Measurements from ENCODE around the gene PDZRN4.
"Not testable (repeated sequence)": the region's sequence is repeated elsewhere in the genome, so short reads cannot be mapped to it uniquely, and the experiment has no call there.

Gene PDZRN4

DNA sequence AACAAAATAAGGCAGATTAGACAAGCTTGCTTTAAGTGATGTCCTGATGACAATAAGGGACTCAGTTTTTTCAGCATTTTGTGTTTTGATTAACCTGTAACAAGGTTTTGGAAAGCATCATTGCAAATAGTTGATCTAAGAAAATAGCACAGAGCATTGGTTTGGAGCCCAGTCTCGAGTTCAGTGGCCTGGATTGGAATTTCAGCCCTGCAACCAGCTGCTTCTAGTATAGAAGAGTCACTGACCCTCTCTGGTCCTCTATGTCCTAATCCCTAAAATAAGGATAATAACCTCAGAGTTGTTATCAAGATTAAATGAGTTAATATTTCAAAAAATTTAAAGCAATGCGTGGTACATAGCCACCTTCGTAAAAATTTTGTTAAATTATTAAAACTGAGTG is 25.5 kb downstream of the PDZRN4 start:
- DNase-seq (ENCODE audit: low spot score) = no peak

DNA sequence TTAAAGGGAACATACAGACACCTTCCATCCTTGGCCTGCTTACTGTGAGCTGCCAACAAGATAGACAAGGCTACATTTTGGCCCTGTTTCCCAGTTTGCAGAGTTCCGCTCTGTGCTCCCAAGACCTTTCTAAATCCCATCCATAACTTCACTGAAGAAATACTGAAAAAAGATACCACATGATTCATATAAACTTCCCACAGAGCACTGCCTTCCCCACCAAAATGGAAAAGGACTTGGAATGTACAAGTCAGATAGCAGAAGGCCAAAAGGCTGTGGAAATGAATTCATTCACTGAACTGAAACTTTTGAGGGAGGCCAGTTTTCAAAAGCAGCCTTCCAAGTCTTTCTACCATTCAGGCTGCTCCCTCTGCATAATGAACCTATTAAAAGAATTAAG is 29.6 kb downstream of the PDZRN4 start:
- no peak for DNase-seq (ENCODE audit: low spot score)

DNA sequence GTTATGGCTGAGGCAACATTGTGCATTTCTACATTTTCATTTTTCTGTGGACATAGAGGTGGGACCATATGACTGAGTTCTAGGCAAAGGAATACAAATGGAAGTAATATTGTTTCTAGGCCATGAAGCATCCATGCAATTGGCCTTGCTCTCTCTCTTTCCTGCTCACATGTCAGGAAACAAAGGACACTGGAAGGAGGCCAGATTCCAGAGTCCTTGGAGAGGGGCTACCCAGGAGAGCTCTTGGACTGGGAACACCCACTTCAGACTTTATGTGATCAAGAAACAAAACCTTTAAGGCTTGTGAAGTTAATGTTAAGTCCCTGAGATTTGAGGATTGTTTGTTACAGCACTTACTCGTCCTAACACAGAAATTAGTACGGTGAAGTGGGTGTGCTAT is 32.8 kb downstream of the PDZRN4 start:
- no peak for DNase-seq (ENCODE audit: low spot score)

DNA sequence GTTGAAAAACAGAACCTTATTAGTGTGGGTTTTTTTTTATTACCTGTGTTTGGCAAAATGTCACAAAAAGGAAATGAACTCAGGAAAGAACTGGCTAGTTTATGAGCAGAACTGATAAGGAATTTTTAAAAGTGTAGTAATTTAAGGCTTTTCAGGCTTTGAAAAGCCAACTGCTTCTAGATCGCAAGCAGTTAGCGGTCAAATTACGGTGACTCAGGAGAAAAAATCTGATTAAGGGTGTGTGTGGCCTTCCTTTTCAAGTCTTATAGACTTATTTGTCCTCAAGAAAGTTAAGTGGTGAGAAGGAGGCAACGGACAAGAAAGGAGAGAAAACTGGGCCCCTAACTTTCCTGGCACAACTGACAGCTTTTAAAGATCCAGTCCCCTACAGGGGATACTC is 33.4 kb downstream of the PDZRN4 start:
- DNase-seq (ENCODE audit: low spot score) = no peak

DNA sequence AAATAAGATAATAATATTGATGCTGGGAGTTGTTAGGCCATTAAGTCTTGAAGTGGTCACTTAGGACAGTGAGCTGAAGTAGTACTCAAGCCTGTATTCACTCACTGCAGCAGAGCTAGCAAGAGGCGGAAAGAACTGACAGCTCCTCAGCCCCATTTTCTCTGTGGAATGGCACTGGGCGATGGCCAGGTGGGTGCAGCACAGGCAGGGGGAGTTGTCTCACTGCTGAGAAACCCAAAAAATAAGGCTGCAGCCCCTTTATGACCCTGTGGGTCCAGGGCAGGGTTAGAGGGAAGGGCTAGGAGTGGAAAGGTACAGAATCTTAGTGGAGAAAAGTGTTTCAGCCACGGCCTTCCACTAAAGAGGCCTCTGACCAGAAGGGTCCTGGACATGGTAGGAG is 35.5 kb downstream of the PDZRN4 start:
- DNase-seq (ENCODE audit: low spot score) = no peak

DNA sequence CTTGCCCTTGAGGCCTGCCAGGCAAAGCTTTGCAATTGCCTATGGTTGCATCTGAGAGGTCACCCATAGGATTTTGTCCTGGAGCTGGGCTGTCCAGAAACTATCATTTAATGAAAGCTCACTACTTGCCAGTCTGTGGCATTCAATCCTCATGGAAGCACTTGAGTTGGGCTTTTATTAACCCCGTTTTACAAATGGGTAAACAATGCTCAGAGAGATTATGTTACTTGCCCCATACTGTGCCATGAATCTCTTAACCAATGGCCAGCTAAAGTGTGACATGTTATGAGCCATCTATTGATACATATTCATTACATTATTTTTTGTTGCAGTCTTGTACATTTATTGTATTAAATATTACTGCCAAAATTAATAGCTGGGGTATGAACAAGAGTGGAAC is 35.9 kb downstream of the PDZRN4 start:
- no peak for DNase-seq (ENCODE audit: low spot score)

DNA sequence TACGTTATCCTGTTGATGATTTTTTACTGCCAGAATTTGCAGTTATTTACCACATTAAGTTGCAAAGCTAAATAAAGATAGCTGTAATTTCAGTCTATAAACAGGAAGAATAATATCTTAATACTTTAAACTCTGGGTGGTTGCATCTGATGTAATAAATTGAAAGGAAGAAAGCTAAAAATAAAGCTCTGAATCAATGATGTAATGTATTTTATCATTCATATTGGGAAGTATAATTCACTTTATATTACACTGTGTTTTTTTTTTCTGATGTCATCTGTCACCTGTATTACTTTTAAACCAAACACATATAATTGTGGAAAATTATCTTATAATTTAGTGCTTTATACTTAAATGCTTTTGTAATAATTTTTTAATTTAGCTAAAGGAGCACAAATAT is 37.1 kb downstream of the PDZRN4 start:
- no peak for DNase-seq (ENCODE audit: low spot score)

DNA sequence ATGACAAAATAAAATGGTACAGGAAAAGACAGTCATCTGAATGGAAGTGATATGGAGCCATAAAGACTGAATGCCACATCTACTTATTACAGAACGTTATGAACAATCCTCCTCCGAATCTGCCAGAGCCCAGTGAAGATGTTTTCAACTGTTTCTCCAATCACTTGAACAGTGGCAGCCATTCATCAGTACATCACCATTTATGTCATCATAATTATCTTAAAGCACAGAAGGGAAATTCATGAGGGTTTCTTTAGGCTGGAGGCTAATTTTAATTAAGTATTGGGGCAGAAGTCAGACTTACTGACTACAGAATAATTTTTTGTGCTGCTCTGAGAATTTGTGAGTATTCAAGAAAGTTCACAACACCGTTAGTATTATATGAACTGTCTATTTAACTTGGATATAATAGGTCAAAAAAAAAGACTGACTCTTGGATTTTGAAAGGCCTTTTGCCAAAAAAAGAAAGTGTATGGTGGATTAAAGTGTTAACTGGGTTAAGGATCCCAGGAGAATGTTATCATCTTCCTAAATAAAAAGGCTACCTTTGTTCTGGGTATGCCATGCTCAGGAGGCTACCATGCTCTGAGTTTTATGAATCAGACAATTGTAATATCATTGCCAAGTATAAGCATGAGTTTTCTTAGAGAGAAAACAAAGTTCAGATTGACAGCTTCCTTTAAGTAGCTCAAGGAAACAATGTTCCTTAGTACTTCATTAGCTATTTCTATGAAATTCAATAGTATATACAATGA is 40.1 kb downstream of the PDZRN4 start:
- no peak for DNase-seq (ENCODE audit: low spot score)

DNA sequence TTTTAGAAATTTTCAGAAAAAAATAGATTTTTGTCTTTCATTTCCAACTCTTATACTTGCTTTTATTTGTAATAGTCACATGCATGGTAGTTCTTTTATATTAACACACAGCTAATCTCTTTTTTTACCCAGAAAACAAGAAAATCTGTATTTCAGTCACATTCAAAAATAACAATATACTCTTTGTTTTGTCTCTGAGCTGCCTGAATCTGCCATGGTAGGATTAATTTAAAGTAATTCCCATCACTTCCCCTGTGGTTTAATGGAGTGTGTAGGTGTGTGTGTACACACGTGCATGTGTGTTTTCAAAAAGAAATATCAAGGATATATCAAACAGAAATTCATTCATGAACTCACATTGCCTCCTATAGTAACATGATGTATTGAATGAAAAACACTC is 42.6 kb downstream of the PDZRN4 start:
- DNase-seq (ENCODE audit: low spot score) = peak; percentile 48

DNA sequence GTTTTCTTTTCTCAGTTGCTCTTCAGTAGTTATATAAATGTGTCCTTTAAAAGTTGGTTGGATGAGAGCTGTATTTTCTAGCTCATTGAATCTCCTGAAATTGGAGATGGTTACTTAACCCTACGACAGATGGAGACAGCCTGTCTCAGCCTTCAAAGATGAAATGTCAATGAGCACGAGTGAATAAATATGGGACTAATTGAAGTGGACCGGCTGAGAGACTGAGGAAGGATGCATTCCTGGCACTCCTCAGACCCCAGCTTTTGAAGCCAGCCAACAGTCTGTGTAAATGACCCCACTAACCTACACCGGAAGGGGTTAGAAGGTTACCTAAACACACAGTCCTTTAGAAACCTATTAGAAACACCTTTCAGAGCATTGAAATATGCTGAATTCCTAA is 46.6 kb downstream of the PDZRN4 start:
- DNase-seq (ENCODE audit: low spot score) = no peak

DNA sequence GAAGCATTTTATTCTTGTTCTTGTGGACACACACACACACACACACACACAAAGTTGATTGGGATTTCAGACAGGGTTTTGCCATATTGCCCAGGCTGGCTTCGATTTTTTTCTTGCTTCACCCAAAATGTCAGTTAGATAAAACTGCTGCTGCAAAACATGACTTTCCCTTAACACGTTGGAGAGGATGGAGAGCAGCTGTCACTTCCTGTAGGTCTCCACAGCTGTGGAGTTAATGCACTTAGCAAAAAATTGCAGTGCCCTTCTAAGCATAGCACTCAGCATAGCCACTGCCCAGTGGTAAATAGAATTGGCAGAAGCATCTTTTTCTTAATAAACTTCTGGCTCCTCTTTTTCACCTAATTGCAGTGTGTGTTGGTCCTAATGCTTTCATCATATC is 54.5 kb downstream of the PDZRN4 start:
- DNase-seq (ENCODE audit: low spot score) = no peak

DNA sequence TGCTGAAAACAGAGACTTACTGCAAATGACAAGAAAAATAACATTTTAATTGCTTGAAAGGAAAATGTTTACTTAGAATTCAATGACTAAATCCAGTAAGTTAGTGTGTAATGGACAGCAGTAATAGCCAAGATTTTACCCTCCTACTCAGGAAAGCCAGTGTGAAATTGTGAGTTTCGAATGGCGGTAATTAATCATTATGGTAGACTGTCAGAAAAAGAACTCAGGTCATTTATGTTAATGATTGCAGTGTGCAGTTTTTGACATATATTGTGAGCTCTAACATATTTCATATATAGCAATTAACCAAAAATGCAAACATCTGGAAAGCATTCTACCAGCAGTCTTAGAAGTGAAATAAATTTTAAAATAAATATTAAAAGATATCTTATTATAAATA is 60.3 kb downstream of the PDZRN4 start:
- no peak for DNase-seq (ENCODE audit: low spot score)

DNA sequence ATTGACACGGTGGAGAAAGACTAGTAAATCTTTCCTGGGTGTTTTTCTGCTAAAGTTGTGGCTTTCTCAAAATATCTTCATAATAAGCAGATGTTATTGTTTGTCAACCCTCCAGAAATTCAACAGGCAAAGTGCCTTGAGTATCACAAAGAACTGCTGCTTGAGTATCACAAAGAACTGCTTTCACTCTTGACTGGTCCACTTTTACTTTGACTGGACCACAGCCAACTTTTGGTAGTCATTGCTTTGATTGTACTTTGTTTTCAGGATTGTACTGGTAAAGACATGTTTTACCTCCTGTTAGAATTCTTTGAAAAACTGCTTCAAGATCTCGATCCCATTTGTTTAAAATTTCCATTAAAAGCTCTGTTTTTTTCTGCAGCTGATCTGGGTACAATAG is 62.6 kb downstream of the PDZRN4 start:
- DNase-seq (ENCODE audit: low spot score) = no peak

DNA sequence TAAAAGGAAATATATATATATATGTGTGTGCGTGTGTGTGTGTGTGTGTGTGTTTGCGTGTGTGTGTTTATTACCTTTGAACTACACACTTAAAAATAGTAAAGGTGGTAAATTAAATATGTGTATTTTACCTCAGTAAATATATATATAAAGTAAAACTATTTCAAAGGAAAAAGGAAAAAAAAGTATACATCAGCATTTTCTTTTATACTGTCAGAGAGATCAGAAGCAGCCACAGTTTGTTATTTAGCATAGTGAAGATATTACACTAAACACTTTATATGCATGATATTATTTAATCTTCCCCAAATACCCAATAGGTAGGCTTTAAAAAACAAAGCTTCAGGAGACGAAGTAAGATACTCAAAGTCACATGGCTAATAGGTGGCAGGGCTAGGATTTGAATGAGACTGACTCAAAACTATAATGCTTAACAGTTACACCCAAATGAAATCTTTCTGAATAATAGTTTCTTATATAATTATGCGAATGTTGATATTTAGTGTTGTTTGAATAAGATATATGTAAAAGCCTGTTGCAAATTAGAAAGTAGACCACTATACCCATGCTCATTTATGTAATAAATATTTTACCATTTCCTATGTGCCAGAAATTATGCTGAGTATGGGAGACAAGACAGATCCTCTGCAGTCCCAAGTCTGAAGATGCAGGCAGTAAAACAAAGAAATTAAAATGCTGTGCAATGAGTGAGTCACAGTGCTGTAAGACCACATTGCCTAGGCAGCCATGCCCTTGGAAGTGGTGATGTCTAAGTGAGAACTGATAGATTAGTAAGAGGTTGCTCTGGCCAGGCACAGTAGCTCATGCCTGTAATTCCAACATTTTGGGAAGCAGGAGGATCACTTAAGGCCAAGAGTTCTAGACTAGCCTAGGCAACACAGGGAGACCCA is 66.1 kb downstream of the PDZRN4 start:
- DNase-seq (ENCODE audit: low spot score) = no peak

DNA sequence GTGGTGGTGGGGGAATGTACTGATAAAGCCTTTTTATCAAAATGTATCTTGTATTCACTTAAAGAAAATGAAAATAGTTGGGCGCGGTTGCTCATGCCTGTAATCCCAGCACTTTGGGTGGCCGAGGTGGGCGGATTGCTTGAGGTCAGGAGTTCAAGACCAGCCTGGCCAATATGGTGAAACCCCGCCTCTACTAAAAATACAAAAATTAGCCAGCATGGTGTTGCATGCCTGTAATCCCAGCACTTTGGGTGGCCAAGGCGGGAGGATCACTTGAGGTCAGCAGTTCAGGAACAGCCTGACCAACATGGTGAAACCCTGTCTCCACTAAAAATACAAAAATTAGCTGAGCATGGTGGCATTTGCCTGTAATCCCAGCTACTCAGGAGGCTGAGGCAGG is 75.1 kb downstream of the PDZRN4 start:
- not testable (repeated sequence) for DNase-seq (ENCODE audit: low spot score)

DNA sequence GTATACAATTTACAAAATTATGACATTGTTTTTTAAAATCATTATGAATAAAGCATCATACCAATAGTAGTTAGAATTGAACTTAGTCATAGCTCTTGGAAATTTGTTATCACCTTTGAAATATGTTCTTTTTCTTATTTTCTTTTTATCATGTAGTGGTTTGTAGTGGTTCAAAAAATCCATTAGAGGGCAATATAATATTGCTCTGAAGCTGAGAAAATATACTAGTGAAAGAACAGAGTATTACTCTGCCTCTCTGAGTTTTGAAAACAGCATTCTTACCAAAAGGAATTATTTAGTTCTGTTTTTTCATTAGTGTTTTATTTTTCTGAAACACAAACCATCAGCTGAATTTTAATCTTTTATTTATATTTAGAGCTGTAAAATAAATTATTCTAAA is 76.2 kb downstream of the PDZRN4 start:
- peak; percentile 24 for DNase-seq (ENCODE audit: low spot score)

DNA sequence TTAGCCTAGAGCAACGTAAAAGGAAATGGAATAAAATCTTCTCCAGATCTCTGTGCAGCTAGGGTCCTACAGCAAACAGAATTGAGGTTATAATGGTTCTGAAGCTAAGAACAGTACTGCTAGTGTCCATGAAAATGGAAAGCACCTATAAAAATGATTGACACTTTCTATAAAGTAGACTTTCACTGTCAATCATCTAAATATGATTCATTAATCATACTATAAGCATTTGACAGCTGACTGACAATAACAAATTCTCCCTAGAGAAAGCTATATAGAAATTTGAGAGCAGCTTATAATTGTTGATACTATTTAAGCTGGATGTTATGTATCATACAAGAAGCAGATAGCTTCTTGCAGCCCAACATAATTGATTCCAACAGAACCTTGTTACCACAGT is 80.9 kb downstream of the PDZRN4 start:
- no peak for DNase-seq (ENCODE audit: low spot score)

DNA sequence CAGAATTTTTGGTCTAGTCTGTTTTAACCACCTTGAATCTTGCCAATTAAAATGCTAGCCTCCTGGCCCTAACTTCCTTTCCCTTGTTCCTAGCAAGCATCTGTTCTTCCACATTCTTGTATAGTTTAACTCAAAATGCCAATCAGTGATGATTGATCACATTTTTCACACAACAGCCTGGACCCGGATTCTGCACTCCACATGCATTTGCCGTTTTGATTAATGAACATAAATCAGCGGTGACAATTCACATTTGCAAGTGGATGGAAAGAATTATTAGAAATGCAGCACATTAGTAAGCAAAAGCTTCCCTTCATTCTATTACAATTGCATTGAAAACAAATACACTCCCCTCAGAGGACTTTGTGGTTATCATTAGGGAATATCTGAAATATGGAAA is 83.4 kb downstream of the PDZRN4 start:
- no peak for DNase-seq (ENCODE audit: low spot score)

DNA sequence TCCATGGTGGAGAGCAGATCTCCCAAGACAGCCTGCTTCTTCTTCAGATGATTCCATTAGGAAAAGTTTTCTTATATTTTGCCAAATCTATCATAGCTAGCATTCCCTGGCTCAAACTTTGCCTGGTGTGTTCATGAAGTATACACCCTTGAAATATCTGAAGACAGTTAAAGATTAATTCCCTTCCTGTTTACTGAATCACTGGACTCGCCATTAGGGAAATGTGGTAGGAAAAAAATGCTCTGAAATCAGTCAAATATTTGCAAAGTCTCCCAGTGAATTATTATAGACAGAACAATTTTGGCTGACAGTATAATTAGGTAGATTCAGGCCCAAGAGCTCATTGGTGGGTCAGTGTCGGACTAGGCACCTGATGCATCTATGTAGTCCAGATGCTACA is 86.5 kb downstream of the PDZRN4 start:
- DNase-seq (ENCODE audit: low spot score) = no peak

DNA sequence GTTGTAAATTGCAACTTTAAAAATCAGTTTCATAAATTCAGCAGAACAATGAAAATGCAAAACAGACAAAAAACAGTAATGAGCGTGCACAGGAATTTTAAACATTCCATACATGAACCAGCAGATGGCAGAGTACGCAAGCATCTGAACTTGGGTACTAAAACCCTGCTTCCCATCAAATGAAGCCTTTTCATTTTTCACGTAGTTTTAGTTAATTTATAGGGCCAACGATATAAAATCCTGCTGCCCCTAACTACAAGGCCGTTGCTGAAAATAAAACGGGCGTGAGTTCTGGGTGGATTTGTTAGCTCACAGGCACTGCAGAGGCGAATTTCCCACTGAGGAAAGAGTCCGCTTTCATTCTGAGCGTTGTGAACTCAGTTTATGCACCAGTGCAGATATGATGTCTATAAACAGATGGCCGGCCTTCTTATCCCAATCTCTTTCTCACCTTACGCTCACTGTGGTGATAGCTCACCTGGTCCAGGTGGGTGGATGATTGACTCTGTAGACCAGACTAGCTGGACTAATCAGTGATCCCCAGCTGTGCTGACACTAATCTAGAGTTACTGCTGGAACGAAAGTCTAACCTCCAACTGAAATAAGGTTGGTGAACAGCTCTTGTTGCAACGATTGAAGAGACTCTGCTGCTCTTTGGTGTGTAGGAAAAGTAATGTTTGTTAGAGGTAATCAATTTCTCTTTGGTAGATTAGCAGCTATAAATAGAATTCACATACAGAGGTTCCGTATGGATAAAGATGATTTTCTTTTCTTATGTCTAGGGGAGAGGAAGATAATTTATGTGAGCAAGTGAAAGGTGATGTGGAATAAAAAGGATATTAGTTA is 89.2 kb downstream of the PDZRN4 start:
- DNase-seq (ENCODE audit: low spot score) = peak; percentile 56

DNA sequence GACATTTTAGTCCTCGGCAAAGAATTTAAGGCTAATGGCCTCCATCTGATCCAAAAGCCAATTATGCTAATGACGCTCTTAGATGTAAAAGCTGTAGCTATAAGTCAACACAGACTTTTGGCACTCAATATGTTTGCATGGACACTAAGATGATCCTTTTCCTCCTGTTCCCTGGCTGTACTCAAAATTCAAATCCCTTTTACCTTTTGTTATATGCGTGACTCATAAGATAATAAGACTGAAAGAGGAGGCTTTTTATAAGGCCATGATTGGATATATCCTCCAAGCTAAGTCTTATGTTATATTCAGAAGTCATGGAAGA is 89.8 kb downstream of the PDZRN4 start:
- DNase-seq (ENCODE audit: low spot score) = no peak

DNA sequence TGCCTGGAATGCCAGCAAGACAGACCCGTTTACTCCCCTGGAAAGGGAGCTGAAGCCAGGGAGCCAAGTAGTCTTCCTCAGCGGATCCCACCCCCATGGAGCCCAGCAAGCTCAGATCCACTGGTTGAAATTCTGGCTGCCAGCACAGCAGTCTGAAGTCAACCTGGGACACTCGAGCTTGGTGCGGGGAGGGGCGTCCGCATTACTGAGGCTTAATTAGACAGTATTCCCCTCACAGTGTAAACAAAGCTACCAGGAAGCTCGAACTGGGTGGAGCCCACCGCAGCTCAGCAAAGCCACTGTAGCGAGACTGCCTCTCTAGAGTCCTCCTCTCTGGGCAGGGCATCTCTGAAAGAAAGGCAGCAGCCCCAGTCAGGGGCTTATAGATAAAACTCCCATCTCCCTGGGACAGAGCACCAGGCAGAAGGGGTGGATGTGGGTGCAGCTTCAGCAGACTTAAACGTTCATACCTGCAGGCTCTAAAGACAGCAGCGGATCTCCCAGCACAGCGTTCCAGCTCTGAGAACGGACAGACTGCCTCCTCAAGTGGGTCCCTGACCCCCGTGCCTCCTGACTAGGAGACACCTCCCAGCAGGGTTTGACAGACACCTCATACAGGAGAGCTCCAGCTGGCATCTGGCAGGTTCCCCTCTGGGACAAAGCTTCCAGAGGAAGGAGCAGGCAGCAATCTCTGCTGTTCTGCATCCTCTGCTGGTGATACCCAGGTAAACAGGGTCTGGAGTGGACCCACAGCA is 92.4 kb downstream of the PDZRN4 start:
- not testable (repeated sequence) for DNase-seq (ENCODE audit: low spot score)
